ENCODE data around the gene BAG5. TPM values are rescaled to one million over a fixed set of nuclear protein-coding genes. Genes with fewer than 3 reads are reported as not detected.
"Not testable (repeated sequence)": the region's sequence is repeated elsewhere in the genome, so short reads cannot be mapped to it uniquely, and the experiment has no call there.

The BAG5 gene
- total RNA-seq, 1 experiment from 2014 or later = 32.6 TPM

DNA sequence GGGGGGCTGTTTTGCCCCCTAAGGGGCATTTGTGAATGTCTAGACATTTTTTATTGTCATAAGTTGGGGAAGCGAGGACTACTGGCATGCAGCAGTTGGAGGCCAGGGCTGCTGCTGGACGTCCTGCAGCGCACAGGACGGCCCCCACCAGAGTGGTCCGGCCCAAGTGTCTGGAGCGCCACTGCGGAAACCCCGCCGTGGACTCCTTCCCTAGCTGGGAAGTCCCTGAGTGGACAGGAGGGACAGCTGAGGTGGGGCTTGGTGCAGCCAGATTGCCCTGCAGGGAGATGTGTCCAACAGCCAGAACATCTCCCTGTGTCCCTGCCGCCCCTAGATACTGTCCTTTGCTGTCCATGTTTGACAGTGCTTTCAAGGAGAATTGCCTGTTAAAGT lies 45.3 kb downstream of the BAG5 start:
- Histone ChIP-seq H3K79me2 (ENCODE audit: low read length) (no peaks in the 10 kb centered on the region), H3K27me3 (ENCODE audit: low read length) (no peaks in the 10 kb centered on the region), H3K4me3 (ENCODE audit: low read length) (no peak overlapping the region), H3K9me2 (replicated peaks; ENCODE audit: insufficient read depth, low read length) (no peaks in the 10 kb centered on the region), H3K9ac (ENCODE audit: low read length) (no peak overlapping the region), H3K36me3 (ENCODE audit: insufficient read depth, low read length) (peaks cover 3% of the 10 kb centered on the region; the same call in 1 of the 2 replicates), H4K20me1 (ENCODE audit: insufficient read depth, low read depth, low read length) (no peaks in the 10 kb centered on the region), H3K27ac (ENCODE audit: low read length) (no peak overlapping the region), H3K4me1 (ENCODE audit: low read length) (peaks cover 34% of the 10 kb centered on the region), H2AFZ (ENCODE audit: low read length) (no peak overlapping the region), H3K9me3 (ENCODE audit: low read length) (no peaks in the 10 kb centered on the region), H3K4me2 (ENCODE audit: low read depth, low read length, poor library complexity, severe bottlenecking) (no peak overlapping the region)
- no peak for DNase-seq

DNA sequence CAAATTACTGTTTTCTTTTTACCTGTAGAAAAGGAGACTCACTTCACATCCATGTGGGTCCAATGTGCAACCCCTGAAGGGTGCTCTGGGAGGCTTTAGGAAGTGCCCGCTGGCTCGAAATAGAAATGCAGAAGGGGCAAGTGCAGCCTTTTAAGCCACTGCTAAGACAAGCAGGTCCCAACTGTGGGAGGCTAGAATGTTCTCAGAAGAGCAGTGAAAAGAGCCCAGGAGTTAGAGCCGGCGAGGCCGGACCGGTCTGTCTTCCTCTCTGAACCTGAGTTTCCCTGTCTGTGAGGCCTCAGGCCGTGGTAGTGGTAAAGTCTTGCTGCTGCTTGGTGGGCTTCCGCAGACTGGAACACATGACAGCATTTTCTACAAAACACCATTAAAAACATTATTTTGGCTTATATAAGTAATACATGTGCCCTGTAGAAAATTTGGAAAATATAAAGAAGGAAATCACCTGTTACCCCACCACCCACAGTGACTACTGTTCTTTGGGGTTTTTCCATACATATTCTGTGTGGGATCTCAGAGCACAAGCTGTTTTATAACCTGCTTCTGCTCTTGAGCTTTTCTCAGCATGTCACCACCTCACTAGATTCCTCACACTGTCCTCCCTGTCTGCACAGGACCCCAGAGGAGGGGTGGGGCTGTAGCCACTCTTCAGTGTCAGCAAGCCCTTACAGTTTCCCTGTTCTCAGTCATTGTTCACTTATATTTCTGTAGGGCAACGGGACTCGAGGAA lies 45.9 kb downstream of the BAG5 start:
- Histone ChIP-seq H3K4me1 (ENCODE audit: low read length) (peaks cover 34% of the 10 kb centered on the region), H2AFZ (ENCODE audit: low read length) (no peak overlapping the region), H3K27me3 (ENCODE audit: low read length) (no peaks in the 10 kb centered on the region), H3K27ac (ENCODE audit: low read length) (no peak overlapping the region), H3K4me3 (ENCODE audit: low read length) (no peak overlapping the region), H3K4me2 (ENCODE audit: low read depth, low read length, poor library complexity, severe bottlenecking) (no peak overlapping the region), H3K36me3 (ENCODE audit: insufficient read depth, low read length) (peaks cover 3% of the 10 kb centered on the region; the same call in 1 of the 2 replicates), H3K9ac (ENCODE audit: low read length) (no peak overlapping the region), H3K79me2 (ENCODE audit: low read length) (no peaks in the 10 kb centered on the region), H3K9me2 (replicated peaks; ENCODE audit: insufficient read depth, low read length) (no peaks in the 10 kb centered on the region), H4K20me1 (ENCODE audit: insufficient read depth, low read depth, low read length) (no peaks in the 10 kb centered on the region), H3K9me3 (ENCODE audit: low read length) (no peaks in the 10 kb centered on the region)
- DNase-seq = no peak

GRCh38 chr14:103514596-103515421 lies 47.6 kb downstream of the BAG5 start:
- H3K9me3 ChIP-seq (ENCODE audit: low read length) = no peaks in the 10 kb centered on the region
- H3K27ac ChIP-seq (ENCODE audit: low read length) = no peak overlapping the region
- no peak overlapping the region for H3K9ac ChIP-seq (ENCODE audit: low read length)
- H3K36me3 ChIP-seq (ENCODE audit: insufficient read depth, low read length) = peaks cover 3% of the 10 kb centered on the region; the same call in 1 of the 2 replicates
- H3K79me2 ChIP-seq (ENCODE audit: low read length) = no peaks in the 10 kb centered on the region
- no peaks in the 10 kb centered on the region for H3K9me2 ChIP-seq (replicated peaks; ENCODE audit: insufficient read depth, low read length)
- no peaks in the 10 kb centered on the region for H4K20me1 ChIP-seq (ENCODE audit: insufficient read depth, low read depth, low read length)
- H3K4me3 ChIP-seq (ENCODE audit: low read length) = no peak overlapping the region
- no peak overlapping the region for H3K4me2 ChIP-seq (ENCODE audit: low read depth, low read length, poor library complexity, severe bottlenecking)
- DNase-seq = no peak
- peaks cover 19% of the 10 kb centered on the region for H3K4me1 ChIP-seq (ENCODE audit: low read length)
- no peak overlapping the region for H2AFZ ChIP-seq (ENCODE audit: low read length)
- no peaks in the 10 kb centered on the region for H3K27me3 ChIP-seq (ENCODE audit: low read length)

DNA sequence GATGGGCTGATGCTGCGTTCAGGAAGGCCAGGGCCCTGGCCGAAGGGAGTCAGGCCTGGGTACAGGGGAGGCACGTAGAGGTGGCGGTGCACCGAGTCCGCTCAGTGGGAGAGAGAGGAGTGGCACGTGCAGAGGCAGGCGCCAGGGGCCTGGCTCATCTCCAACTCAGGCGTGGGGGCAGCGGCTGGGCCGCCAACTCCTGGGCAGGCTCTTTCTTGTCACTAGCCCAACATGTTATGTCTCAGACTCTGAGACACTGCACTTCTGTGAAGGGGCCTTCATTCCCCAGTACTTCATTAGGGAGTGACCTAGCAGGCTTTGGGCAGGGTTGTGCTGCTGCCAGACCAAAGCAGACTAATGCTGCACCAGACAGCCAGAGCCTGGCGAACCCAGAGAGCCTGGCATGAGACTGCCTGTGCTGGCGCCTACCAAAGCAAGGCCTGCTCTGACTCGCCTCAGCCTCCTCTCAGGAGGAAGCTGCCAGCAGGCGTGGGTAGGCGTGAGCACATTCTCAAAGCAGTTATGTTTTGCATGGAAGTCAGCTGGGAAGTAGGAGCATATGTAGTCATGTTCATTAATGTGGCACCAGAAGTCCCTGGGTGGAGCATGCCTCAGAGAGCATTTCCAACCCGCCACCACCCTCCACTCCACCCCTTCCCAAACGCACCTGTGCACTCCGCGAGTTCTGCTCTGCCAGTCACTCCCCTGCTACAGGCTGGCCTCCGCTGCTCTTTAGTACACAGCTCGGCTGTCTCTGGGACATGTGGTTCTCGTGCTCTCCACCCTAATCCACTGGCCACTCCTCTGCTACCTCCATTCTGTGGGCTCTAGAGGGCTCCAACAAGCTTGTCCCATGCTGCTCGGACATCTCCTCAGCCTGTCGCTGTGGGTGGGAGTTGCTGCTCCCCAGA lies 49.5 kb downstream of the BAG5 start:
- Histone ChIP-seq H3K9me2 (replicated peaks; ENCODE audit: insufficient read depth, low read length) (no peaks in the 10 kb centered on the region), H3K4me2 (ENCODE audit: low read depth, low read length, poor library complexity, severe bottlenecking) (no peak overlapping the region), H3K79me2 (ENCODE audit: low read length) (no peaks in the 10 kb centered on the region), H3K4me1 (ENCODE audit: low read length) (peaks cover under 1% of the 10 kb centered on the region; the same call in 1 of the 2 replicates), H3K9ac (ENCODE audit: low read length) (no peak overlapping the region), H3K9me3 (ENCODE audit: low read length) (no peaks in the 10 kb centered on the region), H4K20me1 (ENCODE audit: insufficient read depth, low read depth, low read length) (no peaks in the 10 kb centered on the region), H3K36me3 (ENCODE audit: insufficient read depth, low read length) (peaks cover 13% of the 10 kb centered on the region; the same call in 1 of the 2 replicates), H3K27ac (ENCODE audit: low read length) (no peak overlapping the region), H3K27me3 (ENCODE audit: low read length) (no peaks in the 10 kb centered on the region), H2AFZ (ENCODE audit: low read length) (no peak overlapping the region), H3K4me3 (ENCODE audit: low read length) (no peak overlapping the region)
- DNase-seq = no peak

DNA sequence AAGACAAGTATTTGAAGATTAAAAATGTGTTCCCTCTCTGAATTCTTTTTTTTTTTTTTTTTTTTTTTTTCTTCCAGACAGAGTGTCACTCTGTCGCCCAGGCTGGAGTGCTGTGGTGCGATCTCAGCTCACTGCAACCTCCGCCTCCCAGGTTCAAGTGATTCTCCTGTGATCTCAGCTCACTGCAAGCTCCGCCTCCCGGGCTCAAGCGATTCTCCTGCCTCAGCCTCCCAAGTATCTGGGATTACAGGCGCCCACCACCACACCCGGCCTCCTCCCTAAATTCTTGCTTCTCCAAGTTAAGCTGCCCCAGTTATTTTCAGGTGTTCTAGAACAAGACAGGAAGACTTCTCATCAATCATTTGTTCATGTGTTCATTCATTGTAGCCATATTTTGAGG lies 50.3 kb downstream of the BAG5 start:
- not testable (repeated sequence) for DNase-seq; H3K4me1 ChIP-seq (ENCODE audit: low read length); H3K9me3 ChIP-seq (ENCODE audit: low read length); H2AFZ ChIP-seq (ENCODE audit: low read length); H4K20me1 ChIP-seq (ENCODE audit: insufficient read depth, low read depth, low read length); H3K27me3 ChIP-seq (ENCODE audit: low read length); H3K27ac ChIP-seq (ENCODE audit: low read length); H3K4me3 ChIP-seq (ENCODE audit: low read length); H3K4me2 ChIP-seq (ENCODE audit: low read depth, low read length, poor library complexity, severe bottlenecking); H3K9me2 ChIP-seq (replicated peaks; ENCODE audit: insufficient read depth, low read length); H3K79me2 ChIP-seq (ENCODE audit: low read length); H3K9ac ChIP-seq (ENCODE audit: low read length)
- H3K36me3 ChIP-seq (ENCODE audit: insufficient read depth, low read length) = peaks cover 17% of the 10 kb centered on the region; the same call in 1 of the 2 replicates

DNA sequence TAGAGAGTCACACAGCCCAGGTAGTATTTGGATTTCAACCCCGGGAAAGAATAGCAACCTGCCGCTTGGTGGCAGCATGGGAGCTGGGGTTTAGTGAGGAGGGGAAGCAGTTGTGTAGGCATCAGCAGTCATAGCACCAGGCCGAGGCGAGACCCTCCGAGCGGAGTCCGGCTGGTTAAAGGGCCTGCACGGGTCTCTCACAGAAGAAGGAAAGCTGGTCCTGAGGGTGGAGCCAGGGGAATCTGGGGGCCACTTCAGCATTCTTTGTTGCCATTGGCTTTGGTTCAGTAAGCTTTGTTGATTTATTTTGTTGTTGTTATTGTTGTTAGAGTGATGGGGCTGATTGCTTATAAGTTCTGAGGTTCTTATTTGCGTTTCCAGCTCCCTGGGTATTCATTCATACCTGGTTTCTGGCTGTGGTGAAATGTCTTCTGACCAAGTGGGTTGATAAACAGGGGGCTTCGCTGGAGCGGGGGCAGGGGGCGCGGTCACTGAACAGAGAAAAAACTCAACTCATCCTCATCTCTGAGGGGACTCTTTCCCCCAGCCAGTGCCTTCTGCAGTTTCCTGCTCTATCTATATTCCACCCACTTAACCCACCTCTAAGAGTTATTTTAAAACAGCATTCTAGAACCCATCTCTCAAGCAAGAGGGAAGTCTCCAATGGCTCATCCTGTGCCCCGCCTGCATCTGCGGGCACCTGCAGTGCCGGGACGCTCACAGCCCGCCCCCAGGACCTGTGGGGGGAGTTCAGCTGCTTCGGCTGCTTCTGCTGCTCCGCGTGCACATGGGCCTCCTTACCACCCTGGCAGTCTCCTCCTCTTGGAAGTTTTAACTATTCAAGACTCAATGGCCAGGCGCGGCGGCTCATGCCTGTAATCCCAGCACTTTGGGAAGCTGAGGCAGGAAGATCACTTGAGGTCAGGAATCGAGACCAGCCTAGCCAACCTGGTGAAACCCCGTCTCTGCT lies 51.4 kb downstream of the BAG5 start:
- no peak for DNase-seq
- Histone ChIP-seq H3K4me1 (ENCODE audit: low read length) (no peaks in the 10 kb centered on the region), H3K9me3 (ENCODE audit: low read length) (no peaks in the 10 kb centered on the region), H3K4me2 (ENCODE audit: low read depth, low read length, poor library complexity, severe bottlenecking) (no peak overlapping the region), H3K27me3 (ENCODE audit: low read length) (no peaks in the 10 kb centered on the region), H3K4me3 (ENCODE audit: low read length) (no peak overlapping the region), H3K9me2 (replicated peaks; ENCODE audit: insufficient read depth, low read length) (no peaks in the 10 kb centered on the region), H3K27ac (ENCODE audit: low read length) (no peak overlapping the region), H3K79me2 (ENCODE audit: low read length) (no peaks in the 10 kb centered on the region), H3K36me3 (ENCODE audit: insufficient read depth, low read length) (peaks cover 20% of the 10 kb centered on the region; the same call in 1 of the 2 replicates), H3K9ac (ENCODE audit: low read length) (no peak overlapping the region), H4K20me1 (ENCODE audit: insufficient read depth, low read depth, low read length) (no peaks in the 10 kb centered on the region), H2AFZ (ENCODE audit: low read length) (no peak overlapping the region)

DNA sequence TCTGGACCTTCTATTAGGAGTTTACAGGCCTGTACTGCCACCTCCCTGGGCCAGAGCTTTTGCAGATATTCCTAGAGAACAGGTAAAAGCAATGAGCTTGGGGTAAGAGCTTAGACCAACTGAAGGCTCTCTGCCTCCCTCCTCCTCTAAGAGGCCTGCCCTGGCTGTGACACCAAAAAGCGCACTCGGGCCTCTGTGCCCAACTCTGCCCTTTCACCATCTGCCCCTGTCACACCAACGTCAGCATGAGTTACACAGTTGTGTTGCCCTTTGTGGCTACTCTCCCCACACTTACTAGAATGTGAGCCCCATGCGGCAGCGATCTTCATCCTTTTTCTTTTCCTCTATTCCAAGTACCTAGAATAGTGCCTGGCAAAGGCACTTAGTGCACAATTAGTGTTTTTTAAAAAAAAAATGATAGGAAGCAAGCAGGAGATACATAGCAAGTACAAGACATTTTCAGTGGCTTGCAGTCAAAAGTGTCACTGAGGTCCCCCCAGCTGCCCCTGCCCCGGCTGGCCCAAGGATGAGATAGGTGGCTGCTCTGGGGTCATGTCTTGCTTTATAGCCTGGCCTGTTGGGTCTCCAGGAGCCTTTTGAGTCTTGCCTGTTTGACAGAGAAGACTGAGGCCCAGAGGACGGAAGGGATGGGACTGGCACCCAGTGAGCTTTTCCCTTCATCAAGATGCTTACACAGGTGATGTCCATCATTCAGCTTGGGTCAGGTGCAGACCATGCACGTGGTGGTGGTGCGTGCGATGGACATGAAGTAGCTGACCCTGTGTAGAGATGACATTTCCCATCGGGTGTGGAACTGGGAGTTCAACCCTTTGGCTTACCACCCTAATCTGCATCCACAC lies 52.4 kb downstream of the BAG5 start:
- Histone ChIP-seq H3K4me1 (ENCODE audit: low read length) (no peaks in the 10 kb centered on the region), H3K36me3 (ENCODE audit: insufficient read depth, low read length) (peaks cover 22% of the 10 kb centered on the region; the same call in 1 of the 2 replicates), H3K4me3 (ENCODE audit: low read length) (no peak overlapping the region), H3K9me3 (ENCODE audit: low read length) (no peaks in the 10 kb centered on the region), H3K9me2 (replicated peaks; ENCODE audit: insufficient read depth, low read length) (no peaks in the 10 kb centered on the region), H3K27me3 (ENCODE audit: low read length) (no peaks in the 10 kb centered on the region), H3K9ac (ENCODE audit: low read length) (no peak overlapping the region), H3K4me2 (ENCODE audit: low read depth, low read length, poor library complexity, severe bottlenecking) (no peak overlapping the region), H4K20me1 (ENCODE audit: insufficient read depth, low read depth, low read length) (no peaks in the 10 kb centered on the region), H3K27ac (ENCODE audit: low read length) (no peak overlapping the region), H3K79me2 (ENCODE audit: low read length) (no peaks in the 10 kb centered on the region), H2AFZ (ENCODE audit: low read length) (no peak overlapping the region)
- DNase-seq = no peak

All from Karpas-422 (cell line).